ENCODE data around the gene BTBD9.

- TF ChIP-seq CTCF (optimal IDR thresholded peaks at IDR 0.05 in 1 of 3, IDR thresholded peaks at IDR 0.05 in 1 of 3, conservative IDR thresholded peaks at IDR 0.05 in 1 of 3; ENCODE audit: extremely low read depth in 1 of 3, insufficient read depth in 2 of 3, low read length in 3 of 3) (no peak), EZH2 (IDR thresholded peaks at IDR 0.05; ENCODE audit: low read length) (no peak)
Measured at GRCh38 chr6:38262609-38263008, 377.1 kb downstream of the BTBD9 start.
